K562 (cell line): ENCODE results near the gene TTLL12. TPM values are rescaled to one million over a fixed set of nuclear protein-coding genes. Genes with fewer than 3 reads are reported as not detected.
A peak's percentile ranks its signal among the peaks of the same experiment; 100 is the strongest.

Experiments
- ATAC-seq: fragments of 200-7000 bp; cut with Tn5 transposase; 3 replicates; pipeline ENCODE4 v1.9.1; 2020; ENCODE audit warnings: moderate library complexity
- BruUV-seq: library from RNA; stranded (reverse); fragments of 400-500 nt; replicated peaks from 2 replicates; lab custom pipeline; 2021; lab: Mats Ljungman, UMichigan
- CTCF ChIA-PET: fragments of 300-600 bp; formaldehyde crosslinking; extraction: SDS; loops from one replicate; lab custom pipeline; 2021; ENCODE audit warnings: low intra/inter-chr PET ratio; lab: Yijun Ruan, JAX
- POLR2A ChIA-PET: fragments of 300-600, 350-650 bp; sonication (Branson Sonifier 250); formaldehyde crosslinking; extraction: SDS; loops from one replicate; lab custom pipeline; 2021; ENCODE audit warnings: antibody characterized with exemption, inconsistent platforms; lab: Yijun Ruan, JAX
- DNase-seq, 4 experiments: peaks; one replicate each; pipeline versions ENCODE4 v3.0.0 to v3.0.0-alpha.2; 2011 to 2018; ENCODE audit warnings: low spot score in 3 of 4, mixed read lengths in 3 of 4; ENCODE audit errors: extremely low read depth in 1 of 4
- FAIRE-seq: peaks from 2 replicates; lab custom pipeline; 2011; peaks lifted over from hg19 to GRCh38; lab: Jason Lieb, UNC
- H2AFZ ChIP-seq: 2 replicates; pipeline ENCODE4 v1.6.0; 2011; ENCODE audit warnings: low read depth, low read length, control low read depth, inconsistent platforms
- H3K27ac ChIP-seq: fragments of 200-600 bp; 3 replicates; pipeline ENCODE4 v1.8.0; 2011; ENCODE audit warnings: low read depth, mild to moderate bottlenecking, control low read depth, inconsistent platforms, low read length, moderate library complexity, mixed read lengths; ENCODE audit errors: extremely low read depth
- H3K27me3 ChIP-seq, 2 experiments: fragments of 300-600 bp in 1 of 2; 2 replicates in 1 of 2; 3 replicates in 1 of 2; pipeline versions ENCODE4 v1.6.0 to v1.8.0; 2011; ENCODE audit warnings: inconsistent platforms in 2 of 2, low read length in 2 of 2, mild to moderate bottlenecking in 1 of 2, mixed read lengths in 1 of 2, moderate library complexity in 1 of 2; ENCODE audit not compliant: control insufficient read depth in 2 of 2, insufficient read depth in 2 of 2
- H3K36me3 ChIP-seq: fragments of 300-600 bp; 3 replicates; pipeline ENCODE4 v1.8.0; 2011; ENCODE audit warnings: mild to moderate bottlenecking, low read length, inconsistent platforms; ENCODE audit not compliant: control insufficient read depth, insufficient read depth
- H3K4me1 ChIP-seq, 2 experiments: fragments of 200-600 bp in 1 of 2; replicated peaks in 1 of 2; 2 replicates in 1 of 2; 3 replicates in 1 of 2; pipeline versions ENCODE4 v1.5.1 to v1.8.0; 2011; ENCODE audit warnings: inconsistent platforms in 2 of 2, low read length in 2 of 2, mild to moderate bottlenecking in 1 of 2, mixed read lengths in 1 of 2, moderate library complexity in 1 of 2; ENCODE audit not compliant: control insufficient read depth in 2 of 2, insufficient read depth in 2 of 2
- H3K4me2 ChIP-seq: 2 replicates; pipeline ENCODE4 v1.6.1; 2011; ENCODE audit warnings: low read length, control low read depth, inconsistent platforms, mixed read lengths; ENCODE audit not compliant: insufficient read depth
- H3K4me3 ChIP-seq: fragments of 200-600 bp; sonication (generic), shearing (Covaris generic); 2 replicates; pipeline ENCODE4 v1.5.1; 2016; ENCODE audit warnings: control low read depth, inconsistent platforms
- H3K79me2 ChIP-seq: fragments of 200-600 bp; 3 replicates; pipeline ENCODE4 v1.8.0; 2011; ENCODE audit warnings: low read length, inconsistent platforms; ENCODE audit not compliant: control insufficient read depth, insufficient read depth
- H3K9ac ChIP-seq, 2 experiments: 2 replicates each; pipeline versions ENCODE4 v1.6.0 to v1.6.1; 2011; ENCODE audit warnings: low read depth in 2 of 2, low read length in 2 of 2, control low read depth in 1 of 2, inconsistent platforms in 1 of 2, mild to moderate bottlenecking in 1 of 2, mixed read lengths in 1 of 2; ENCODE audit not compliant: insufficient read depth in 1 of 2
- H3K9me1 ChIP-seq: one replicate; pipeline ENCODE4 v1.6.0; 2011; ENCODE audit warnings: inconsistent platforms, mild to moderate bottlenecking, low read length, moderate library complexity; ENCODE audit not compliant: control insufficient read depth, insufficient read depth
- H3K9me3 ChIP-seq: replicated peaks from 2 replicates; pipeline ENCODE4 v1.5.1; 2011; ENCODE audit warnings: low read depth, low read length, inconsistent platforms; ENCODE audit not compliant: control insufficient read depth, insufficient read depth
- H4K20me1 ChIP-seq: replicated peaks from 2 replicates; pipeline ENCODE4 v1.6.1; 2011; ENCODE audit warnings: low read length, inconsistent platforms, mixed read lengths; ENCODE audit not compliant: control insufficient read depth, insufficient read depth
- DDX20 ChIP-seq: fragments of 450-650 bp; IDR thresholded peaks from 2 replicates; pipeline ENCODE4 v1.6.1; 2016; ENCODE audit warnings: missing genetic modification characterization, low read depth, mild to moderate bottlenecking, missing compliant biosample characterization, moderate library complexity
- ESRRB ChIP-seq: fragments of 250-450 bp; sonication (Bioruptor Pico); IDR thresholded peaks from 2 replicates; pipeline ENCODE4 v1.5.0; 2020; ENCODE audit warnings: mild to moderate bottlenecking, moderate library complexity, borderline replicate concordance
- GATA2 ChIP-seq: sonication (generic); formaldehyde crosslinking; IDR thresholded peaks from 2 replicates; pipeline ENCODE4 v1.4.0; 2020; ENCODE audit warnings: mild to moderate bottlenecking, missing genetic modification reagents
- HNRNPLL ChIP-seq: fragments of 200-400 bp; formaldehyde crosslinking; IDR thresholded peaks from 2 replicates; pipeline ENCODE4 v1.6.1; 2017; ENCODE audit warnings: low read length, low read depth, mild to moderate bottlenecking; ENCODE audit not compliant: poor library complexity, severe bottlenecking
- KAT2B ChIP-seq: IDR thresholded peaks from one replicate; pipeline ENCODE4 v1.6.1; 2012; ENCODE audit warnings: low read depth, mild to moderate bottlenecking, control low read depth, inconsistent platforms, low read length, moderate library complexity
- KLF16 ChIP-seq: IDR thresholded peaks from 2 replicates; pipeline ENCODE4 v1.6.1; 2016; ENCODE audit warnings: antibody characterized with exemption
- MIER1 ChIP-seq: fragments of 450-650 bp; IDR thresholded peaks from 2 replicates; pipeline ENCODE4 v1.6.1; 2016; ENCODE audit warnings: antibody characterized with exemption, mild to moderate bottlenecking, low read depth
- NFE2 ChIP-seq: IDR thresholded peaks from 2 replicates; pipeline ENCODE4 v1.6.1; 2014; ENCODE audit warnings: antibody characterized with exemption, low read depth
- NFIC ChIP-seq: fragments of 450-650 bp; IDR thresholded peaks from 2 replicates; pipeline ENCODE4 v1.6.1; 2017; ENCODE audit warnings: mild to moderate bottlenecking, inconsistent platforms
- PML ChIP-seq: IDR thresholded peaks from 2 replicates; pipeline ENCODE4 v1.6.1; 2012; ENCODE audit warnings: low read length, inconsistent platforms
- PREB ChIP-seq: sonication (generic); formaldehyde crosslinking; IDR thresholded peaks from 2 replicates; pipeline ENCODE4 v1.8.1; 2023; ENCODE audit warnings: mild to moderate bottlenecking, missing genetic modification reagents
- SMAD3 ChIP-seq: fragments of 450-650 bp; formaldehyde crosslinking; conservative IDR thresholded peaks from 2 replicates; pipeline ENCODE4 v1.4.0; 2020; ENCODE audit warnings: mild to moderate bottlenecking
- TARDBP ChIP-seq: fragments of 450-650 bp; IDR thresholded peaks from 2 replicates; pipeline ENCODE4 v1.6.1; 2016
- ZBTB1 ChIP-seq: sonication (generic); formaldehyde crosslinking; IDR thresholded peaks from 2 replicates; pipeline ENCODE4 v1.8.1; 2023; ENCODE audit warnings: missing genetic modification reagents, low read depth, mild to moderate bottlenecking, borderline replicate concordance
- ZNF174 ChIP-seq: fragments of 250-450 bp; sonication (Bioruptor Pico); IDR thresholded peaks from 2 replicates; pipeline ENCODE4 v1.4.0; 2020; ENCODE audit warnings: mild to moderate bottlenecking
- ZNF311 ChIP-seq: fragments of 250-450 bp; sonication (Bioruptor Pico); IDR thresholded peaks from 2 replicates; pipeline ENCODE4 v1.4.0; 2020; ENCODE audit warnings: mild to moderate bottlenecking, moderate library complexity
- ZNF583 ChIP-seq: fragments of 250-450 bp; sonication (Bioruptor Pico); IDR thresholded peaks from 2 replicates; pipeline ENCODE4 v1.4.0; 2020
- ZSCAN29 ChIP-seq: fragments of 450-650 bp; IDR thresholded peaks from 2 replicates; pipeline ENCODE4 v1.6.1; 2017
- WGBS: fragments of 100-300 bp; shearing (Covaris generic); methylation state at CpG from one replicate; pipeline ENCODE4 v1.1.6; 2016; ENCODE audit warnings: low coverage, mixed read lengths; ENCODE audit not compliant: insufficient coverage; ENCODE audit errors: missing lambda C conversion rate; 5-methylcytosine and 5-hydroxymethylcytosine counted together
- in situ Hi-C: fragments of 300-500 bp; cut with MboI; formaldehyde crosslinking; loops from 4 replicates; pipeline ENCODE4 v1.15.0; 2018; ENCODE audit warnings: inconsistent platforms, mixed read lengths
- intact Hi-C: fragments of 100-400 bp; cut with micrococcal nuclease; formaldehyde crosslinking; loops from 2 replicates; pipeline ENCODE4 v1.14.2; 2022
- polyA plus RNA-seq, 8 experiments: library from polyadenylated mRNA; depleted of rRNA in 4 of 8; stranded (reverse) in 5 of 8; unstranded in 3 of 8; fragments of >200 nt; fragmentation: Nextera tagmentation in 2 of 8; fragmentation: Illumina TruSeq in 1 of 8; extraction: Ambion mirVana in 2 of 8; extraction: Trizol in 1 of 8; gene quantifications; 2 replicates each; pipeline versions ENCODE4 v1.2.1 to v1.2.3, GENCODE V29; 2011 to 2014; ENCODE audit warnings: inconsistent platforms in 1 of 8, missing spikeins in 1 of 8
- total RNA-seq, 7 experiments: library from RNA; depleted of rRNA in 6 of 7; stranded (reverse); fragments of >200 nt in 6 of 7; fragmentation: Illumina TruSeq in 2 of 7; extraction: Trizol in 2 of 7; gene quantifications; 2 replicates each; pipeline versions ENCODE4 v1.2.1 to v1.2.3, GENCODE V29; 2011 to 2021; ENCODE audit warnings: low replicate concordance in 1 of 7
- TF ChIP-seq, protein P1 (sequence below): fragments of 200-800 bp; sonication (Bioruptor generic); IDR thresholded peaks from 2 replicates; pipeline ENCODE4 v1.6.1; 2016; ENCODE audit warnings: missing genetic modification characterization, missing compliant biosample characterization

Gene TTLL12
- total and polyA plus RNA-seq, 9 of the 15 experiments (the other 6 are each of a cell fraction or from before 2014, with no cell fraction given): 1.3 to 128 (median 43.0) TPM

GRCh38 chr22:43152357-43153071 lies 34.4 kb downstream of the TTLL12 start:
- H3K4me2 ChIP-seq: peak overlapping the region; percentile 85
- FAIRE-seq: no peak
- H3K27me3 ChIP-seq: no peaks in the 10 kb centered on the region
- no peaks in the 10 kb centered on the region for H3K9me1 ChIP-seq
- 0 out of 2 replicates have a peak, but pooled peaks cover 3% of the 10 kb centered on the region for H4K20me1 ChIP-seq
- intact Hi-C loops: no loop called here
- H3K4me3 ChIP-seq: peak overlapping the region; percentile 54
- no TSS peak for BruUV-seq
- peak overlapping the region; percentile 83 for H2AFZ ChIP-seq
- peaks cover 31% of the 10 kb centered on the region for H3K79me2 ChIP-seq
- peaks cover 0 to 43% of the 10 kb centered on the region in 2 experiments; a peak in 3 of 5 replicates for H3K4me1 ChIP-seq
- H3K27ac ChIP-seq: peak overlapping the region; percentile 76
- DNase-seq: peak in 1 of 4 experiments; percentile 25
- 9% methylated on average over 13 of the region's 22 CpGs for WGBS
- H3K9me3 ChIP-seq: no peaks in the 10 kb centered on the region
- no peaks in the 10 kb centered on the region for H3K36me3 ChIP-seq
- in situ Hi-C loops: no loop called here
- peak overlapping the region; percentile 82 to 96 for H3K9ac ChIP-seq
- CTCF ChIA-PET: no interaction called here
- POLR2A ChIA-PET: interaction anchor here (0.6 to 1.0 kb wide), 2 partner anchors 9 to 14 kb away, joined by 3 to 4 read pairs; partner anchors contain the start of gene MCAT
- peak; percentile 71 for ATAC-seq
- no peak for TF ChIP-seq ZNF174
- no peak for TF ChIP-seq GATA2 (CRISPR knock-in tag)
- no peak for TF ChIP-seq PML
- no peak for TF ChIP-seq DDX20
- no peak for TF ChIP-seq ZNF311
- no peak for TF ChIP-seq HNRNPLL
- no peak for TF ChIP-seq ZBTB1 (CRISPR knock-in tag)
- no peak for TF ChIP-seq ZSCAN29
- TF ChIP-seq KAT2B: no peak
- no peak for TF ChIP-seq ESRRB (CRISPR knock-in tag)
- TF ChIP-seq PREB: no peak
- no peak for TF ChIP-seq ZNF583
- TF ChIP-seq MIER1: no peak
- no peak for TF ChIP-seq NFIC
- no peak for TF ChIP-seq TARDBP
- TF ChIP-seq KLF16: no peak
- no peak for TF ChIP-seq SMAD3
- TF ChIP-seq, protein P1, sequence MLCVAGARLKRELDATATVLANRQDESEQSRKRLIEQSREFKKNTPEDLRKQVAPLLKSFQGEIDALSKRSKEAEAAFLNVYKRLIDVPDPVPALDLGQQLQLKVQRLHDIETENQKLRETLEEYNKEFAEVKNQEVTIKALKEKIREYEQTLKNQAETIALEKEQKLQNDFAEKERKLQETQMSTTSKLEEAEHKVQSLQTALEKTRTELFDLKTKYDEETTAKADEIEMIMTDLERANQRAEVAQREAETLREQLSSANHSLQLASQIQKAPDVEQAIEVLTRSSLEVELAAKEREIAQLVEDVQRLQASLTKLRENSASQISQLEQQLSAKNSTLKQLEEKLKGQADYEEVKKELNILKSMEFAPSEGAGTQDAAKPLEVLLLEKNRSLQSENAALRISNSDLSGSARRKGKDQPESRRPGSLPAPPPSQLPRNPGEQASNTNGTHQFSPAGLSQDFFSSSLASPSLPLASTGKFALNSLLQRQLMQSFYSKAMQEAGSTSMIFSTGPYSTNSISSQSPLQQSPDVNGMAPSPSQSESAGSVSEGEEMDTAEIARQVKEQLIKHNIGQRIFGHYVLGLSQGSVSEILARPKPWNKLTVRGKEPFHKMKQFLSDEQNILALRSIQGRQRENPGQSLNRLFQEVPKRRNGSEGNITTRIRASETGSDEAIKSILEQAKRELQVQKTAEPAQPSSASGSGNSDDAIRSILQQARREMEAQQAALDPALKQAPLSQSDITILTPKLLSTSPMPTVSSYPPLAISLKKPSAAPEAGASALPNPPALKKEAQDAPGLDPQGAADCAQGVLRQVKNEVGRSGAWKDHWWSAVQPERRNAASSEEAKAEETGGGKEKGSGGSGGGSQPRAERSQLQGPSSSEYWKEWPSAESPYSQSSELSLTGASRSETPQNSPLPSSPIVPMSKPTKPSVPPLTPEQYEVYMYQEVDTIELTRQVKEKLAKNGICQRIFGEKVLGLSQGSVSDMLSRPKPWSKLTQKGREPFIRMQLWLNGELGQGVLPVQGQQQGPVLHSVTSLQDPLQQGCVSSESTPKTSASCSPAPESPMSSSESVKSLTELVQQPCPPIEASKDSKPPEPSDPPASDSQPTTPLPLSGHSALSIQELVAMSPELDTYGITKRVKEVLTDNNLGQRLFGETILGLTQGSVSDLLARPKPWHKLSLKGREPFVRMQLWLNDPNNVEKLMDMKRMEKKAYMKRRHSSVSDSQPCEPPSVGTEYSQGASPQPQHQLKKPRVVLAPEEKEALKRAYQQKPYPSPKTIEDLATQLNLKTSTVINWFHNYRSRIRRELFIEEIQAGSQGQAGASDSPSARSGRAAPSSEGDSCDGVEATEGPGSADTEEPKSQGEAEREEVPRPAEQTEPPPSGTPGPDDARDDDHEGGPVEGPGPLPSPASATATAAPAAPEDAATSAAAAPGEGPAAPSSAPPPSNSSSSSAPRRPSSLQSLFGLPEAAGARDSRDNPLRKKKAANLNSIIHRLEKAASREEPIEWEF (CRISPR knock-in tag): no peak
- TF ChIP-seq NFE2: no peak
